K562 (cell line): Measurements from ENCODE around the gene UBAC2. TPM values are rescaled to one million over a fixed set of nuclear protein-coding genes. Genes with fewer than 3 reads are reported as not detected.

Experiments used
- COPS2 ChIP-seq: fragments of 450-650 bp; conservative IDR thresholded peaks from 2 replicates; pipeline ENCODE4 v1.6.1; 2016; ENCODE audit warnings: mild to moderate bottlenecking, moderate library complexity
- CXXC5 ChIP-seq: fragments of 250-450 bp; sonication (Bioruptor Pico); IDR thresholded peaks from 2 replicates; pipeline ENCODE4 v1.8.0; 2022; ENCODE audit warnings: inconsistent platforms, mild to moderate bottlenecking, moderate library complexity
- HSF4 ChIP-seq: fragments of 250-450 bp; sonication (Bioruptor Pico); IDR thresholded peaks from 2 replicates; pipeline ENCODE4 v2.1.2; 2022; ENCODE audit warnings: mild to moderate bottlenecking, moderate library complexity, borderline replicate concordance
- SMAD3 ChIP-seq: fragments of 450-650 bp; formaldehyde crosslinking; conservative IDR thresholded peaks from 2 replicates; pipeline ENCODE4 v1.4.0; 2020; ENCODE audit warnings: mild to moderate bottlenecking
- ZBTB11 ChIP-seq, 3 experiments: fragments of 200-800 bp in 1 of 3; fragments of 250-450 bp in 1 of 3; fragments of 450-650 bp in 1 of 3; sonication (Bioruptor Pico) in 1 of 3; sonication (Bioruptor generic) in 1 of 3; formaldehyde crosslinking in 1 of 3; IDR thresholded peaks; 2 replicates each; pipeline versions ENCODE4 v1.6.1 to v1.8.0; 2016 to 2022; ENCODE audit warnings: mild to moderate bottlenecking in 2 of 3, missing genetic modification characterization in 2 of 3, missing compliant biosample characterization in 1 of 3, moderate library complexity in 1 of 3
- ZBTB8A ChIP-seq: fragments of 450-650 bp; IDR thresholded peaks from 2 replicates; pipeline ENCODE4 v1.6.1; 2018; ENCODE audit warnings: mild to moderate bottlenecking, moderate library complexity; ENCODE audit not compliant: partially characterized antibody
- ZNF639 ChIP-seq, 2 experiments: fragments of 200-800 bp in 1 of 2; sonication (Bioruptor generic) in 1 of 2; sonication (generic) in 1 of 2; formaldehyde crosslinking in 1 of 2; IDR thresholded peaks in 1 of 2; conservative IDR thresholded peaks in 1 of 2; 2 replicates each; pipeline versions ENCODE4 v1.5.0 to v1.6.1; 2016 to 2020; ENCODE audit warnings: missing compliant biosample characterization in 1 of 2, missing genetic modification characterization in 1 of 2, missing genetic modification reagents in 1 of 2
- ZNF717 ChIP-seq: fragments of 250-450 bp; sonication (Bioruptor Pico); IDR thresholded peaks from 2 replicates; pipeline ENCODE4 v1.5.0; 2021
- polyA plus RNA-seq, 8 experiments: library from polyadenylated mRNA; depleted of rRNA in 4 of 8; stranded (reverse) in 5 of 8; unstranded in 3 of 8; fragments of >200 nt; fragmentation: Nextera tagmentation in 2 of 8; fragmentation: Illumina TruSeq in 1 of 8; extraction: Ambion mirVana in 2 of 8; extraction: Trizol in 1 of 8; gene quantifications; 2 replicates each; pipeline versions ENCODE4 v1.2.1 to v1.2.3, GENCODE V29; 2011 to 2014; ENCODE audit warnings: inconsistent platforms in 1 of 8, missing spikeins in 1 of 8
- total RNA-seq, 7 experiments: library from RNA; depleted of rRNA in 6 of 7; stranded (reverse); fragments of >200 nt in 6 of 7; fragmentation: Illumina TruSeq in 2 of 7; extraction: Trizol in 2 of 7; gene quantifications; 2 replicates each; pipeline versions ENCODE4 v1.2.1 to v1.2.3, GENCODE V29; 2011 to 2021; ENCODE audit warnings: low replicate concordance in 1 of 7
- TF ChIP-seq, protein P1 (sequence below): sonication (generic); formaldehyde crosslinking; IDR thresholded peaks from 2 replicates; pipeline ENCODE4 v1.8.1; 2023; ENCODE audit warnings: mild to moderate bottlenecking, missing genetic modification reagents
- TF ChIP-seq, protein P2 (sequence below): fragments of 250-450 bp; sonication (Bioruptor Pico); IDR thresholded peaks from 2 replicates; pipeline ENCODE4 v1.9.0; 2021; ENCODE audit warnings: mild to moderate bottlenecking, inconsistent platforms
- TF ChIP-seq, protein P3 (sequence below), 2 experiments: fragments of 150-350 bp in 1 of 2; IDR thresholded peaks; 2 replicates each; pipeline ENCODE4 v1.6.1; 2012 to 2016; ENCODE audit warnings: low read depth in 2 of 2, low read length in 2 of 2, mild to moderate bottlenecking in 1 of 2, moderate library complexity in 1 of 2

Gene UBAC2
- total and polyA plus RNA-seq, 9 of the 15 experiments (the other 6 are each of a cell fraction or from before 2014, with no cell fraction given): 6.0 to 84.1 (median 32.3) TPM

GRCh38 chr13:99200432-99201167, at the start of gene UBAC2 (continued):
- no peak for TF ChIP-seq ZNF639 (CRISPR knock-in tag; conservative IDR thresholded peaks at IDR 0.05 in 1 of 2, IDR thresholded peaks at IDR 0.05 in 1 of 2)
- TF ChIP-seq CXXC5 (CRISPR knock-in tag): peak; percentile 75
- TF ChIP-seq COPS2: no peak
- no peak for TF ChIP-seq ZBTB8A
- TF ChIP-seq SMAD3: peak; percentile 66; the same call in 1 of the 2 replicates
- TF ChIP-seq ZBTB11 (CRISPR knock-in tag; IDR thresholded peaks at IDR 0.05): no peak; a peak in 1 of 6 replicates
- TF ChIP-seq HSF4: no peak
- TF ChIP-seq, protein P1, sequence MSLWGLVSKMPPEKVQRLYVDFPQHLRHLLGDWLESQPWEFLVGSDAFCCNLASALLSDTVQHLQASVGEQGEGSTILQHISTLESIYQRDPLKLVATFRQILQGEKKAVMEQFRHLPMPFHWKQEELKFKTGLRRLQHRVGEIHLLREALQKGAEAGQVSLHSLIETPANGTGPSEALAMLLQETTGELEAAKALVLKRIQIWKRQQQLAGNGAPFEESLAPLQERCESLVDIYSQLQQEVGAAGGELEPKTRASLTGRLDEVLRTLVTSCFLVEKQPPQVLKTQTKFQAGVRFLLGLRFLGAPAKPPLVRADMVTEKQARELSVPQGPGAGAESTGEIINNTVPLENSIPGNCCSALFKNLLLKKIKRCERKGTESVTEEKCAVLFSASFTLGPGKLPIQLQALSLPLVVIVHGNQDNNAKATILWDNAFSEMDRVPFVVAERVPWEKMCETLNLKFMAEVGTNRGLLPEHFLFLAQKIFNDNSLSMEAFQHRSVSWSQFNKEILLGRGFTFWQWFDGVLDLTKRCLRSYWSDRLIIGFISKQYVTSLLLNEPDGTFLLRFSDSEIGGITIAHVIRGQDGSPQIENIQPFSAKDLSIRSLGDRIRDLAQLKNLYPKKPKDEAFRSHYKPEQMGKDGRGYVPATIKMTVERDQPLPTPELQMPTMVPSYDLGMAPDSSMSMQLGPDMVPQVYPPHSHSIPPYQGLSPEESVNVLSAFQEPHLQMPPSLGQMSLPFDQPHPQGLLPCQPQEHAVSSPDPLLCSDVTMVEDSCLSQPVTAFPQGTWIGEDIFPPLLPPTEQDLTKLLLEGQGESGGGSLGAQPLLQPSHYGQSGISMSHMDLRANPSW (CRISPR knock-in tag): no peak
- TF ChIP-seq, protein P2, sequence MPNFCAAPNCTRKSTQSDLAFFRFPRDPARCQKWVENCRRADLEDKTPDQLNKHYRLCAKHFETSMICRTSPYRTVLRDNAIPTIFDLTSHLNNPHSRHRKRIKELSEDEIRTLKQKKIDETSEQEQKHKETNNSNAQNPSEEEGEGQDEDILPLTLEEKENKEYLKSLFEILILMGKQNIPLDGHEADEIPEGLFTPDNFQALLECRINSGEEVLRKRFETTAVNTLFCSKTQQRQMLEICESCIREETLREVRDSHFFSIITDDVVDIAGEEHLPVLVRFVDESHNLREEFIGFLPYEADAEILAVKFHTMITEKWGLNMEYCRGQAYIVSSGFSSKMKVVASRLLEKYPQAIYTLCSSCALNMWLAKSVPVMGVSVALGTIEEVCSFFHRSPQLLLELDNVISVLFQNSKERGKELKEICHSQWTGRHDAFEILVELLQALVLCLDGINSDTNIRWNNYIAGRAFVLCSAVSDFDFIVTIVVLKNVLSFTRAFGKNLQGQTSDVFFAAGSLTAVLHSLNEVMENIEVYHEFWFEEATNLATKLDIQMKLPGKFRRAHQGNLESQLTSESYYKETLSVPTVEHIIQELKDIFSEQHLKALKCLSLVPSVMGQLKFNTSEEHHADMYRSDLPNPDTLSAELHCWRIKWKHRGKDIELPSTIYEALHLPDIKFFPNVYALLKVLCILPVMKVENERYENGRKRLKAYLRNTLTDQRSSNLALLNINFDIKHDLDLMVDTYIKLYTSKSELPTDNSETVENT (CRISPR knock-in tag): peak; percentile 82; the same call in 1 of the 2 replicates
- TF ChIP-seq ZNF717 (CRISPR knock-in tag): no peak
- TF ChIP-seq, protein P3, sequence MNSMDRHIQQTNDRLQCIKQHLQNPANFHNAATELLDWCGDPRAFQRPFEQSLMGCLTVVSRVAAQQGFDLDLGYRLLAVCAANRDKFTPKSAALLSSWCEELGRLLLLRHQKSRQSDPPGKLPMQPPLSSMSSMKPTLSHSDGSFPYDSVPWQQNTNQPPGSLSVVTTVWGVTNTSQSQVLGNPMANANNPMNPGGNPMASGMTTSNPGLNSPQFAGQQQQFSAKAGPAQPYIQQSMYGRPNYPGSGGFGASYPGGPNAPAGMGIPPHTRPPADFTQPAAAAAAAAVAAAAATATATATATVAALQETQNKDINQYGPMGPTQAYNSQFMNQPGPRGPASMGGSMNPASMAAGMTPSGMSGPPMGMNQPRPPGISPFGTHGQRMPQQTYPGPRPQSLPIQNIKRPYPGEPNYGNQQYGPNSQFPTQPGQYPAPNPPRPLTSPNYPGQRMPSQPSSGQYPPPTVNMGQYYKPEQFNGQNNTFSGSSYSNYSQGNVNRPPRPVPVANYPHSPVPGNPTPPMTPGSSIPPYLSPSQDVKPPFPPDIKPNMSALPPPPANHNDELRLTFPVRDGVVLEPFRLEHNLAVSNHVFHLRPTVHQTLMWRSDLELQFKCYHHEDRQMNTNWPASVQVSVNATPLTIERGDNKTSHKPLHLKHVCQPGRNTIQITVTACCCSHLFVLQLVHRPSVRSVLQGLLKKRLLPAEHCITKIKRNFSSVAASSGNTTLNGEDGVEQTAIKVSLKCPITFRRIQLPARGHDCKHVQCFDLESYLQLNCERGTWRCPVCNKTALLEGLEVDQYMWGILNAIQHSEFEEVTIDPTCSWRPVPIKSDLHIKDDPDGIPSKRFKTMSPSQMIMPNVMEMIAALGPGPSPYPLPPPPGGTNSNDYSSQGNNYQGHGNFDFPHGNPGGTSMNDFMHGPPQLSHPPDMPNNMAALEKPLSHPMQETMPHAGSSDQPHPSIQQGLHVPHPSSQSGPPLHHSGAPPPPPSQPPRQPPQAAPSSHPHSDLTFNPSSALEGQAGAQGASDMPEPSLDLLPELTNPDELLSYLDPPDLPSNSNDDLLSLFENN (IDR thresholded peaks at IDR 0.05; ENCODE audit: low read depth in 2 of 2, low read length in 2 of 2): peak in 1 of 2 experiments; percentile 62; a peak in 1 of 4 replicates
